Ovary (tissue), 3 donors: ENCODE data around the gene PPP1R14C.

ENCODE experiments used
- CTCF ChIP-seq, 3 donors: fragments of 450-650 bp in 2 of 3; fragments of 200-600 bp in 1 of 3; IDR thresholded peaks; one replicate each; pipeline versions ENCODE4 v1.5.1 to v1.8.0; 2016 to 2022; ENCODE audit warnings: antibody characterized with exemption in 3 of 3, mild to moderate bottlenecking in 1 of 3
- EP300 ChIP-seq: sonication (generic); formaldehyde crosslinking; IDR thresholded peaks from one replicate; pipeline ENCODE4 v1.6.1; 2017; ENCODE audit warnings: antibody characterized with exemption
- POLR2A ChIP-seq: fragments of 450-650 bp; IDR thresholded peaks from one replicate; pipeline ENCODE4 v1.6.1; 2017; ENCODE audit warnings: antibody characterized with exemption, mild to moderate bottlenecking, moderate library complexity
- donor health status: DM: no; HTN: no; CAD: no.

- TF ChIP-seq CTCF (IDR thresholded peaks at IDR 0.05) (no peak), POLR2A (no peak), EP300 (no peak)
Measured at GRCh38 chr6:150202934-150203333, 60.1 kb downstream of the PPP1R14C start.
